HG03135 (cell line): ENCODE data around the gene TUBA3E.
"Not testable (repeated sequence)": the region's sequence is repeated elsewhere in the genome, so short reads cannot be mapped to it uniquely, and the experiment has no call there.

ENCODE experiments used
- ATAC-seq: cut with Tn5 transposase; IDR thresholded peaks from one replicate; pipeline ENCODE4 v1.9.1; 2021; ENCODE audit warnings: mild to moderate bottlenecking, moderate library complexity; ENCODE audit not compliant: unreplicated experiment

TUBA3E gene

DNA sequence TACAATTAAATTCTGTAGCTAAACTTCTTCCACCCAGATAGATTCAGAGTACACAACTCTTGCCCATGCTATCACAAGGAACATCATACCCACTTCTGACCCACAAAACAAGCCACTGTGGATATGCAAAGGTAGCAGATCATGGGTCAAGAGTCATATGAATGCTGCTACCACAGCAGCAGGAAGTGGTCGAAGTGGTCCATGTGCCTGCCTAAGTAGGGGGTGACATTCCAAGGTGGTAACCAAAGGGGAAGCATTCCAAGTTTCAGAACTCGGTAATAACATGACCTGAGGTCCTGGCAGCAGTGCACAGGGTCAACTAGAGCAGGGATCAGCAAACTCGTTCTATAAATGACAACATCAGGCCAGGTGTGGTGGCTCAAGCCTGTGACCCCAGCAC, 5.8 kb downstream of the TUBA3E start:
- ATAC-seq: not testable (repeated sequence)

DNA sequence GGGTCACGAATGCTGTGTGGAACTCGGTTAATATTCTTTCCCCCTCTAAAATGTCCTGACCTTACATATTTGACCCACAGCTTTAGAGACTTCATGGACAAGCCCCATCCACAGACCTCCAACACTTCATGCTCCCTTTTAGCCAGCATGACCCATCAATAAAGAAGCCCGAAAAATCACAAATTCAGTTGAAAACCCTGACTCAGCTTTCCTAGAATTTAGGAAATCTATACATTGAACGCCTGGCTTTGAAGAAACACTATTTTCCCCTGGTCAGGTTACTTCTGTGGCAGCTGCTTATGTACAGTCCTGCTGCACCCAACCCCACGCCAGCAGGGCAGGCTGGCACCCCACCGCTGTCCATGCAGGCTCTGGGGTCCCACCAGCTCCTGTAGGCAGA, 6.9 kb downstream of the TUBA3E start:
- not testable (repeated sequence) for ATAC-seq

DNA sequence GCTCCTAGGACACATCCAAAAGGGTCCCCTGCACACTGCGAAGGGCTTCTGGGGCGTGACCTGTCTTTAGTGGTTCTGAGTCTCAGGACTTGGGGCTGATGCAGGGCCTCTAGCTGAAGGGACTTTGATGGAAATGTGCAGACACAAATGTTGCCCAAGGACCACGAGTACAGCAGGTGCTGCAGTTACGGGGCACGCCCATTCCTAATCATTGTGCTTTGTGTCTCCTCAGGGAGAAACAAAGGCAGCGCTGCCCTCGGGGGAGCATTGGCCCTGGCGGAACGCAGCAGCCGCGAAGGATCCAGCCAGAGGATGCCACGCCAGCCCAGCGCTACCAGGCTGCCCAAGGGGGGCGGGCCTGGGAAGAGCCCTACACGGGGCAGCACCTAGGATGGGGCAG, 8.0 kb downstream of the TUBA3E start:
- no peak for ATAC-seq

DNA sequence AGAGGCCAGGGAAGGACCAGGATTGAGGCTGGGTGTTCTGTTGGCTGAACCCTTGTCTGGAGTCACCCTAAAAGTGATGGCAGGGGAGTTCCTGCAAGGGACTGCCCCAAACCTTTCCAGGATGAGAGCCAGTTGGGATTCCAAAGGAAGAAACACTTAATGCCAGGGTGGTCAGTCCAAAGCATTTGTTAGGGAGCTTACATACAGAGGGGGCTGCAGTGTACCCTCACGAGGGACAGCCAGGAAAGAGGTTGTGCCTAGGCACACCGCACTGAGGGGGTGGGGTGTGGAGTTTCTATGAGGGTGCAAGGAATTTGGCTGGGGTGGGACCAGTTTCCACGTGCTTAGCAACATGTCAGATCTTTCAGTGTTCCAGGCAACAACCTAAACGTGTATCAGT, 9.3 kb downstream of the TUBA3E start:
- not testable (repeated sequence) for ATAC-seq

DNA sequence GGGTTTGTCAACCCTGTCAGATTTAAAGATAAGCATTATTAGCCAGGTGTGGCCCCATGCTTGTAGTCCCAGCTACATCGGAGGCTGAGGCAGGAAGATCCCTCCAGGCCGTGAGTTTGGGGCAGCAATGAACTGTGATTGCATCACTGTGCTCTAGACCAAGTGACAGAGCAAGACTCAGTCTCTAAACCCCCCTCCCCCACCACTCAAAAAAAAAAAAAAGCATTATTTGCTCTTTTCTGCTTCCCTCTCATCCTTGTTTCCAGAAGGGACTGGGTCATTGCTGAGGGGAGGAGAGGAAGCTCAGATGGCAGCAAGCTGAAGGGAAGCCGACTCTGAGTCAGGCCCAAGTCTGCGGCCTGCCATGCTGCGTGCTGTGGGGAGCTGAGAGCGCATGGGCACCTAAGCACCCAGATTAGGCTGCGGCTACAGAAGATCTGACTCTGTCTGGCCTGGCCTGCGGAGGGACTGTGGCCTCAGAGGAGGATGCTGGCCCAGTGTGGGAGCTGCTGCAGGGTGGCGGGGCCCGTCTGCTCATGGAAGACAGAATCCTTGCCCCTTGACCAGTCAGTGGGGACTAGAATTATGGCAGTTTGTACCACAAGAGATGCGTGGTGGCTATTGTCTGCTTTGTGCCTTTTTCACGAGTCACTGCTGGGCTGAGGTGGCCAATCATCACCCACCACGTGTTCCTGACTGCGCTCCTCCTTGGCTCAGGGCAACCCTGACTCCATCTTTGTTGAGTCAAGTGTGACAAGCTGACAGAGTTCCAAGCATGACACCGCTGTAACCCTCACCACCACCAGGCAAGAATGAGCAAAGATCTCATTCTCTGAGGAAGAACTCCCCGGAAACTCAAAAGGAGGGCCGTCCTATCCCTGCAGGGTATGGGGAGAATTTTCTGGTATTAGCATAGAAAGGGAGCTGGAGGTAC, 10.1 kb downstream of the TUBA3E start:
- not testable (repeated sequence) for ATAC-seq

DNA sequence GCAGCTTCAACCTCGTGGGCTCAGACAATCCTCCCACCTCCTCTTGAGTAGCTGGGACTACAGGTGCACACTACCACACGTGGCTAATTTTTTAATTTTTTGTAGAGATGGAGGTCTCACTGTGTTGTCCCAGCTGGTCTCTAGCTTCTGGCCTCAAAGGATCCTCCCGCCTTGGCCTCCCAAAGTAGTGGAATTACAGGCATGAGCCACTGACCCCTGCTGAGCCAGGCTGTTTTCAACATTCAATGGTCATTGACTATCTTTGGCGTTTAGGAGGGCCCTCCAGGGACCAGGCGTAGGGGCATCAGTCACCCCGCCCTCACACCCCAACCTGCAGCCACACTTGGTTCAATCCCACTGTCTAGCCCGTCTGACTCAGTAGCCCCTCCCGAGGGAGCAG, 11.0 kb downstream of the TUBA3E start:
- ATAC-seq: no peak

DNA sequence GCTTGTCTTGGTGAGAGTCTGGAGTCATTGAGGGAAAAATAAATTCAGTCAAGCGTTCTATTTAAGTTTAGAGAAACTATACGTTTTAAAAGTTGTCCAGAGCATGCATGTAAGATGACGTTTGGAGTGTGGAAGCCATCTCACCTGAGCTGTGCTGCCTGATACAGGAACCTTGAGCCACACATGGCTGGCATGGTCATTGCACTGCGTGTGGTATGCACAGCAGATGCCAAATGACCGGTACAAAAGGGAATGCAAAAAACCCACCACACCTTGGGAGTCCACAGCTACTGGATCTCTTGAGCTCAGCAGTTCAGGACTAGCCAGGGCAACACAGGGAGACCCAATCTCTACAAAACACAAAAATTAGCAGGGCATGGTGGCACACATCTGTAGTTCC, 11.8 kb downstream of the TUBA3E start:
- ATAC-seq: no peak

DNA sequence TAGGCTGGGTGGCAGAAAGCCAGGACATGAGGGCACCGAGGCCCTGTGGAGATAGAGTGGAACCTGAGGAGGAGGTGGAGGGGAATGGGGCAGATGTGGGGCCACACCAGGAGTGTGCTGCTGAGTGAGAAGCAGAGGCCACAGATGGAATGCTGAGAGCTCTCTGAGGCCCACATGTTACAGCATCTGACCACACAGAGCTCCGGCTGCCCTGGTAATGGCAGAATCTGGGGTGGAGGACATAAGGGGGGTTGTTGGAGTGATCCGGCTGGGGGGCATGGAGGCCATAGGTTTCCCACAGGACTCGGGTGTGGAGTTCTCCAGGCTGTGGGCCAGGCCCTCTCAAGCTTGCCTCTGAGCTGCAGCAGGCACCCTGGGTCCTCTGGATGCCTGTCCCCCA, 12.3 kb downstream of the TUBA3E start:
- ATAC-seq: no peak

DNA sequence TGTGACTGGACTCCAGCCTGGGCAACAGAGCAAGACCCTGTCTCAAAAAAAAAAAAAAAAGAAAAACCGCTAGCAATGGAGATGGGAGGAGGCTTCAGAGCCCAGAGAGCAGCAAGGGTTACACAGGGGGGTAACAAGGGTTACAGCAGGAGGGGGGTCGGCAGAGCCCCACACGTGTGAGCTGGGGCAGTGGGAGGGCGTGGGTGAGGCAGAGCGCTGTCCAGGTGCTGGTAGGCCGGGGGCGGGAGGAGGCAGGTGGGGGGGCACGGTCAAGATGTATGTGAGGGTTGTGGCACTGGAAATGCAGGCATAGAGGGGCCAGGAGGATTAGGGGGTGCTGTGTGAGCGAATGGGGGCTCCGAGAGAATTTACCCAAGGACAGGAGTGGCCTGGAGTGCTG, 12.8 kb downstream of the TUBA3E start:
- ATAC-seq: no peak

DNA sequence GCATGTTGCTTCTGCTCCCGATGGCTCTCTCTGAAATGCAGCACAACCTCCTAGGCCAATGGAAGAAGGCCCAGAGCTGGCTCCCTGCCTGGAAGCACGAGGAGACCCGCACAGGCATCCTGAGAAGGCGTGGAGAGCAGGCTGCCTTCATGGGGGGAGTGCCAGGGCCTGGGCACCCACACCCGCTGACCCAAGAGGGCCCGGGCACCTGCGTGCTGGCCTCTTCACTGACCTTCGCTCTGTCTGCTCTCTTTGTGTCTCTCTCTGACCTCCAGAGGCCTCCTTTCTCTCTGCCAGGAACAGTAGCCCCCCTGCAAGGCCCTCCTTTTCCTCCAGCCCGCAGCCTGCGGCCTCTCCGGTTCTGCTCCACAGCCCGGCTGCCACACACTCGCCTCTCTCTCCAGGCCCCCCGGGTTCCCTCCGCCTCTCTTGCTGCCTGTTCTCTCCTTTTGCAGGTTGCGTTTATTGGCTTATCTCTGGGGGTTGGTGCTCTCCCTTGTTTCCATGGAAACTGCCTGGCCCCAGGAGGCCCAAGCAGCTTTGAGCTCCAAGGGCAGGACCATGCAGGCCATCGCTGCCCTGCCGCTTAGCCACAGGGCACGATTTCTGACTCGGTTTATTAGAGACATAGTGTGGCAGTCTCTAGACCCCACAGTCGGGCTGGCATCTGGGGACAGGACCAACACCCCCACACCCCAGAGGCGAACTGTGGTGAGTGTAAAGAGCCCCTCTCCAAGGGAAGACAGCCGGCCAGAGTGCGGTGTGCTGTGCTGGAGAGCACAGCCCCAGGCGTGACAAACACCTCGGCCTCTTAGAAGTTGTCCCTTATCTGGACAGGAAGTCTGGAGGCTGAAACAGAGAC, 14.5 kb downstream of the TUBA3E start:
- ATAC-seq: no peak

DNA sequence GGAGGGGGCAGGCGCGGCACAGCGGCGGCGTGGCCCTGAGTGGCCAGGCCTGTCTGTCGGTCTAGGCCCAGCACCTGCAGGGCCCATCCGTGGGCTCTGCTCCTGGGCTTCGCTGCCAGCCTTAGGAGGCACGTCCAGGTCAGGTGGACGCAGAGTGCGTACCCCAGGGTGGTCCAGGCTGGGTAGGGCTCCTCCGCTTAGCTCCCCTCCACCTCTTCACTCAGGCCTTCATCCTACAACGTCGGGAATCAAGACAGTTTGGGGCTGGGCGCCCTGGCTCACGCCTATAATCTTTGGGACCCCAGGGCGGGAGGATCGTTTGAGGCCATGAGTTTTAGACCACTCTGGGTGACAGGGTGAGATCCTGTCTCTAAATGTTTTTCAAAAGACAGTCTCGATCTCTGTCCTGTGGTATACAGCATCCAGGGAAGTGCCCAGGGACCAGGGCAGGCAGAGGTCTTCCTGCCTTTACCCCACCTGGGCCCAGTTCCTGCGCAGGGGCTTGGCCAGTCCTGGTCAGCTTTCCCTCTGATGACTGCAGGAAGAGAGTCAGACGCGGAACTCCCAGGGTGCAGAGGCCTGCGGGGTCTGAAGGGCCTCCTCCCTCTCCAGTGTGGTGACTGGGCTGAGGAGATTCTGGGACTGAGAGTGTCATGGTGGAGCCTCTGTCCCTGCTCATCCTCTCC, 15.3 kb downstream of the TUBA3E start:
- ATAC-seq: peak; percentile 23

DNA sequence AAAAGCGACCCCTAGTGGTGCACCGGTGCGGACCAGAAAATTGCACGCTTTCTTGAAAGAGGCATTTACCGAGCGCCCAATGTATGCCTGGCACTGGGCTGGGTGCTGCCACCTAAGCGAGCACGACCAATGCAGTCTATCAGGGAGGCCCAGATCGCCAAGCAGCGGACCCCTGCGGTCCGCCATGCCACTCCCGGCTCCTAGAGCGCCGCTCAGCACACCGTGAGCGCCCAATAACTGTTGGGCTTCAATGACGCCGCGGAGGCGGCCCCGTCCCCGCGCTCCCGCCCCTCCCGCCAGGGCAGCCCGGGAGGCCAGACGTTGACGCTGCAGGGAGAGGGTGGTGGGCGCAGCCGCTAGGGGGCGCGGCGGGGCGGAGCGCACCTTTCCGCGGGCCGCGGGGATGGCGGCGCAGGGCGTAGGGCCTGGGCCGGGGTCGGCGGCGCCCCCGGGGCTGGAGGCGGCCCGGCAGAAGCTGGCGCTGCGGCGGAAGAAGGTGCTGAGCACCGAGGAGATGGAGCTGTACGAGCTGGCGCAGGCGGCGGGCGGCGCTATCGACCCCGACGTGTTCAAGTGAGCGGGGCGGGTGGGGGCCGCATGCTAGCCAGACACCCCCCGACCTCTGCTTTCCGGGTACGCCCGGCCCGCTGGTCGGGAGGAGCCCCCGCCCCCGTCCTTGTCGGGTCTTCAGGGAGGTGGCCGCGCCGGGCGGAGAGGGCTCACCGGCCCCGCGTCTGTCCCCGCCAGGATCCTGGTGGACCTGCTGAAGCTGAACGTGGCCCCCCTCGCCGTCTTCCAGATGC, 16.2 kb downstream of the TUBA3E start, which contains the start of gene MZT2B:
Gene MZT2B (plus strand): TSS at position 383 of the 803 bp plus-strand sequence. CDS start 21 bp downstream, at position 404.
- peak; percentile 82 for ATAC-seq

DNA sequence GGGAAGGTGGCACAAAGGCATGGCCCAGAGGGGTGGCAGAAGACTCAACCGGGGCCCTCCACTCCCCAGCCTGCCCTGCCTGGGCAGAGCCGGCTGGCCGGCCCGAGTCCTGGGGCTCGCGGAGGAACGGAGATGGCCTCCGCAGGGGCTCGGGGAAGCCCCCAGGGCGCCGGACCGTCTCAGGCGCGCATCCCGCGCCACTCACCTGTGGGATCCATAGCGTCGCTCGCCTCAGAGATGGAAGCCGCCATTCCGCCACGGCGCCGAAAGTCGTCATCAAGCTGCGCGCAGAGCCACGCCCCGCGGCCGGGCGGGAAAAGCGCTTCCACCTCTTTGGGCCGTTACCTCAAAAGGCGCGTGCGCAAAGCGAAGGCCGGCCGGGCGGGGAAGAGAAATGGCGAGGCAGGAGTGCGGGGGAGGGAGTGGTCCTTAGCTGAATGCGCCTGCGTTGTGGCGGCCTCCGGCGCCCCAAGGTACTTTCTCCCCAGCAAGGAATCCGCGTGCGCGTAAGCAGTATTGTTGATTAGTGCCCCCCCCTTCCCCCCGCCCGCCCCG, 16.8 kb downstream of the TUBA3E start, which contains the start of gene SMPD4:
Gene SMPD4 (minus strand): TSS at position 278 of the 555 bp plus-strand sequence. CDS start 5,010 bp downstream, outside the sequence.
- ATAC-seq: peak; percentile 57

DNA sequence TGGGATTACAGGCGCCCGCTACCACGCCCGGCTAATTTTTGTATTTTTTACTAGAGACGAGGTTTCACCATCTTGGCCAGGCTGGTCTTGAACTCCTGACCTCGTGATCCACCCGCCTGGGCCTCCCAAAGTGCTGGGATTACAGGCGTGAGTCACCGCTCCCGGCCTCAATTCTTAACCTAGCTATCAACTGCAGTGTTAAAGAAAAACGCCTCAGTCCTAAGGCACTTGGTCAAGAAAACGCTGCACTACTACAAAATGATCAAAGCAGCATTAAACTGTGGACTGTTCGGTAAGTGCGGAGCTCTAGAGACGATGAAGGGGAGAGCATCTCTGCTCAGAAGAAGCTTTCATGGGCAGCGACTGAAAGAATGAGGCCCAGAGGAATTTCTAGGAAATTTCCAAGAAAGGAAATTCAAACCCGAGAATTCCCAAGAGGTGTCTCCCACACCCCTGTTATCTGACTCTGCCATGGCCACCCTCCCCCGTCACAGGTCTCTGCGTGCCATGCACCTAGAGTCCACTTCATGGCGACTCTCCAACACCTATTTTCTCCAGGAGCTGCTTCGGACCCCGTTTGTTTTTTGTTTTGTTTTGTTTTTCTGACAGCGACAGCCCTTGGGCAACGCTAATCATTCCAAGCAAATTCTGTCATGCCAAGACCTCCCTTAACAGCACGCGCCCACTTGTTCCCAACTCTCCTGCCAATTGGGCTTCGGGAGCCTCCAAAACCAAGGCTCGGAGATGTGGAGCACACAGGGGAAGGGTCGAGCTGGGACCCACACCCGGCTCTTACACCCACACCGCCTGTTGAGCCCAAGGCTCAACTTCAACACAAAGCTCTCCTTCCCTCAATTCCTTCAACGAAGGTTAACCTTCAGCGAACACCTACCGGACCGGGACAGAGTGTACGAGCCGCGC, 17.6 kb downstream of the TUBA3E start:
- ATAC-seq: not testable (repeated sequence)

DNA sequence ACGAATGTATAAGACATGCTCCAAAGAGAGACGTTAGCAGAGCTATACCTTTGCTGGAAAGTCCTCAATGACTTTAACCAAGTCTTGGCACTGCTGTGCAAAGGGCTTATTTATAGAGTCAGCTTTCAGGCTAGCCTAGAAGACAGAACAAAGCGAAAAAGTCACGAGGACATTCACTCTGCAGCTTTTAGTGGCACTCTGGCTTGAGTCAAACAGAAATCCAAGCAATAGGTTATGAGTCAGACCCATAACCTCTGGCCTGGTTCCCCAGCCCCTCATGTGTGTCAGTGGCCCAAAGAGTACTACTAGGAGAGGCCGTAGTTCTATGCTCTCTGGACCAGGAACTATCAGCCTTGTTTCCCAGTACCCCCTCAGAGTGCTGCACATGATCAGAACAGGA, 23.4 kb downstream of the TUBA3E start:
- ATAC-seq: not testable (repeated sequence)

DNA sequence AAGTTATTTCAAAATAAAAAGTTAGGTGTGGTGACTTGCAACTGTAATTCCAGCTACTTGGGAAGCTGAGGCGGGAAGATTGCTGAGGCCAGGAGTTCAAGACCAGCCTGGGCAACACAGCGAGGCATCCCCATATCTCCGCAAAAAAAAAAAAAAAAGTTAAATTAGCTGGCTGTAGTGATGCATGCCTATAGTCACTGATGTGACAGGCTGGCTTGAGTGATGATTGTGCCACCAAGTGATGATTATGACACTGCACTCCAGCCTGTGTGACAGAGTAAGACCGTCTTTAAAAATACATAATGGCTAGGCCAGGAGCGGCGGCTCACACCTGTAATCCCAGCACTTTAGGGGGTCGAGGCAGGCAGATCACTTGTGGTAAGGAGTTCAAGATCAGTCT, 28.3 kb downstream of the TUBA3E start:
- no peak for ATAC-seq

DNA sequence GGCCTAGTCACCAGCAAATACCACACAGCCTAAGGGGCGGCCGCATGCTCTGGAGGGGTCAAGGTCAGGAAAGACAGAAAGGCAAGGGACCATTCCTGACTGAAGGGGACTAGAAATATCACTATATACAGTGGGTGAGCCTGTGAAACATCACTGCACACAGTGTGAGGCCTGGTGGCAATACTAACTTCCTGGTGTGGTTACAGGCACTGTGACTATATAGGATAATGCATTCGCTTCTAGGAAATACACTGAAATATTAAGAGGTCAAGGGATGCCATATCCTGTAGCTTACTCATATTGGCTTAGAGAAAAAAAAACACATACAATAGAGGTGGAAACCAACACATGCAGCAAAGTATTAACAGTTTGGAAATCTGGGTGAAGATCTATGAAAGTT, 29.1 kb downstream of the TUBA3E start:
- not testable (repeated sequence) for ATAC-seq

DNA sequence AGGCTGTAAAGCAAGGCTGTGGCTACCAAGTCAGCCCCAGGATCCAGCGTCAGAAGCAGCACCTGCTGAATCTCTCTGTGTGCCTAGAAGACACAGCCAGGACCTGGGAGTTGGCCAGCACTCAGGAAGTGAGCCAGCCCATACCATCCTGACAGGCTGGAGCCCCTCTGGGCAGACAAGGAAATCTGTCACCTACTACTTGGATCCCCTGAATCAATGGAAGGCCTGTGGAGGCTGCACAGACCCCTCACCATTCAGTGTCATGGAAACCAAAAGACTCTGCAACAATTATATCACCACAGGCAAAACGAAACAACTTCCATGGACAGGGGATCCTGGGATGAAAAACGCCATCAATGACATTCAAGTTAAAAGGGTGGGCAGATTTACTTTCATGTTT, 31.6 kb downstream of the TUBA3E start:
- ATAC-seq: not testable (repeated sequence)
